Measurements from ENCODE around the gene MNAT1.

DNA sequence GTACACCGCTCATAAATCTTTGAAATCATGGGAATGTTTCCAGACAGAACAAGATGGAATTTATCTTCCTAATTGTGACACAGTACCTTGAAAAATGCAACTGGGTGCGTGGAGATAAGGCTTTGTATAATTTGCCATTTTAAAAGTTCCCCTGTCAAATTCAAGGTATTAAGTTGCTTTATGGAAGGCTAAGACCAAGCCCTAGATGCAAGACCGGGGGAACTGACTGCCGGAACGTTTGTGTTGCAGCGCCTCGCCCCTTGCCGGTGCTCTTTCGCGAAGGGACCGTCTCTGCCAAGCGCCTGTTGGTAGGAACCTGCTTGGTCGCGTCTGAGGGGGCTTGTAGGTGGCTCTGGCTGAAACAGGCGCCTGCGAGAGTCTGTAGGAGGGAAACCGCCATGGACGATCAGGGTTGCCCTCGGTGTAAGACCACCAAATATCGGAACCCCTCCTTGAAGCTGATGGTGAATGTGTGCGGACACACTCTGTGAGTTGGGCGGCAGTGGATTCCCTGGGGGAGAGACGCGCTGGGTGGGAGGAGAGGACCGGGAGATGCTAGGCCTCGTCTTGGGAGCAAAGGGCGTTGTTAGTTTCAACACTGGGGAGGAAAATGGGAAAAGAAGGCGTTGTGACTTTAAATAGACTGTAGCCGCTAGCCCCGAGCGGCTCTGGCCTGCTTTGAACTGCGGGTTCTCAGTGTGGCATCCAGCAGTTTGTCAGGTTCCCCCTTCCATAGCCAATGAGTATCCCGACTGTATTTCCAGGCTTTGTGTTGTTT lies at the start of gene MNAT1:
- TF ChIP-seq, protein P1, sequence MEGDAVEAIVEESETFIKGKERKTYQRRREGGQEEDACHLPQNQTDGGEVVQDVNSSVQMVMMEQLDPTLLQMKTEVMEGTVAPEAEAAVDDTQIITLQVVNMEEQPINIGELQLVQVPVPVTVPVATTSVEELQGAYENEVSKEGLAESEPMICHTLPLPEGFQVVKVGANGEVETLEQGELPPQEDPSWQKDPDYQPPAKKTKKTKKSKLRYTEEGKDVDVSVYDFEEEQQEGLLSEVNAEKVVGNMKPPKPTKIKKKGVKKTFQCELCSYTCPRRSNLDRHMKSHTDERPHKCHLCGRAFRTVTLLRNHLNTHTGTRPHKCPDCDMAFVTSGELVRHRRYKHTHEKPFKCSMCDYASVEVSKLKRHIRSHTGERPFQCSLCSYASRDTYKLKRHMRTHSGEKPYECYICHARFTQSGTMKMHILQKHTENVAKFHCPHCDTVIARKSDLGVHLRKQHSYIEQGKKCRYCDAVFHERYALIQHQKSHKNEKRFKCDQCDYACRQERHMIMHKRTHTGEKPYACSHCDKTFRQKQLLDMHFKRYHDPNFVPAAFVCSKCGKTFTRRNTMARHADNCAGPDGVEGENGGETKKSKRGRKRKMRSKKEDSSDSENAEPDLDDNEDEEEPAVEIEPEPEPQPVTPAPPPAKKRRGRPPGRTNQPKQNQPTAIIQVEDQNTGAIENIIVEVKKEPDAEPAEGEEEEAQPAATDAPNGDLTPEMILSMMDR (IDR thresholded peaks at IDR 0.05; ENCODE audit: borderline replicate concordance, extremely low read depth, low read length, poor library complexity, severe bottlenecking), result no peak
- TF ChIP-seq EZH2 (IDR thresholded peaks at IDR 0.05; ENCODE audit: borderline replicate concordance, low read depth, low read length, severe bottlenecking), result no peak
